Endothelial cell of umbilical vein (primary cell): ENCODE results near the gene BCL2. TPM values are rescaled to one million over a fixed set of nuclear protein-coding genes. Genes with fewer than 3 reads are reported as not detected.

Source experiments
- BruUV-seq: library from RNA; stranded (reverse); fragments of 400-500 nt; replicated peaks from 2 replicates; lab custom pipeline; 2021; lab: Mats Ljungman, UMichigan
- CTCF ChIA-PET: fragments of 300-600, 350-600 bp; sonication (Branson Sonifier 250); formaldehyde crosslinking; loops from one replicate; lab custom pipeline; 2021; ENCODE audit warnings: antibody characterized with exemption, inconsistent platforms; lab: Charles Lee
- POLR2A ChIA-PET: fragments of 300-600, 350-600 bp; sonication (Branson Sonifier 250); formaldehyde crosslinking; loops from one replicate; lab custom pipeline; 2021; ENCODE audit warnings: antibody characterized with exemption, inconsistent platforms; lab: Charles Lee
- DNase-seq: peaks from one replicate; pipeline ENCODE4 v3.0.0-alpha.2; 2011; ENCODE audit warnings: low read depth, low spot score
- FAIRE-seq: peaks from 2 replicates; lab custom pipeline; 2011; peaks lifted over from hg19 to GRCh38; lab: Jason Lieb, UNC
- H2AFZ ChIP-seq: 2 replicates; pipeline ENCODE4 v1.6.0; 2012; ENCODE audit warnings: low read depth, low read length, control low read depth, inconsistent platforms
- H3K27ac ChIP-seq: 2 replicates; pipeline ENCODE4 v1.5.1; 2011; ENCODE audit warnings: low read depth, mild to moderate bottlenecking, control low read depth, low read length, moderate library complexity; ENCODE audit not compliant: insufficient read depth
- H3K27me3 ChIP-seq, 2 experiments: 2 replicates each; pipeline versions ENCODE4 v1.6.0 to v1.6.1; 2011; ENCODE audit warnings: low read length in 2 of 2, mixed read lengths in 1 of 2; ENCODE audit not compliant: control insufficient read depth in 2 of 2, insufficient read depth in 2 of 2
- H3K36me3 ChIP-seq, 2 experiments: 2 replicates in 1 of 2; 3 replicates in 1 of 2; pipeline ENCODE4 v1.5.1; 2011; ENCODE audit warnings: low read length in 2 of 2, mild to moderate bottlenecking in 1 of 2, moderate library complexity in 1 of 2; ENCODE audit not compliant: control insufficient read depth in 2 of 2, insufficient read depth in 2 of 2; ENCODE audit errors: extremely low read depth in 1 of 2
- H3K4me1 ChIP-seq: 3 replicates; pipeline ENCODE4 v1.5.1; 2011; ENCODE audit warnings: mild to moderate bottlenecking, low read length; ENCODE audit not compliant: control insufficient read depth, insufficient read depth; ENCODE audit errors: extremely low read depth
- H3K4me2 ChIP-seq: 2 replicates; pipeline ENCODE4 v1.6.1; 2011; ENCODE audit warnings: low read length, control low read depth, mixed read lengths; ENCODE audit not compliant: insufficient read depth
- H3K4me3 ChIP-seq, 3 experiments: fragments of 200-600 bp in 1 of 3; sonication (generic), shearing (Covaris generic) in 1 of 3; replicated peaks in 1 of 3; 2 replicates each; pipeline ENCODE4 v1.5.1; 2011 to 2016; ENCODE audit warnings: control low read depth in 3 of 3, low read length in 3 of 3, mild to moderate bottlenecking in 2 of 3, inconsistent platforms in 1 of 3, low read depth in 1 of 3, moderate library complexity in 1 of 3; ENCODE audit not compliant: insufficient read depth in 1 of 3
- H3K79me2 ChIP-seq: 2 replicates; pipeline ENCODE4 v1.6.0; 2012; ENCODE audit warnings: low read length, inconsistent platforms; ENCODE audit not compliant: control insufficient read depth, insufficient read depth
- H3K9ac ChIP-seq: replicated peaks from 2 replicates; pipeline ENCODE3; 2011; ENCODE audit warnings: low read length, control low read depth; ENCODE audit not compliant: insufficient read depth; ENCODE audit errors: extremely low read depth
- H3K9me1 ChIP-seq: replicated peaks from 3 replicates; pipeline ENCODE4 v1.6.0; 2011; ENCODE audit warnings: mild to moderate bottlenecking, low read length; ENCODE audit not compliant: control insufficient read depth, insufficient read depth; ENCODE audit errors: extremely low read depth
- H3K9me3 ChIP-seq: replicated peaks from 2 replicates; pipeline ENCODE4 v1.5.1; 2012; ENCODE audit warnings: low read length, inconsistent platforms; ENCODE audit not compliant: control insufficient read depth, insufficient read depth
- H4K20me1 ChIP-seq: replicated peaks from 2 replicates; pipeline ENCODE3; 2011; ENCODE audit warnings: mild to moderate bottlenecking, low read length; ENCODE audit not compliant: control insufficient read depth, insufficient read depth; ENCODE audit errors: extremely low read depth
- EZH2 ChIP-seq: IDR thresholded peaks from 2 replicates; pipeline ENCODE4 v1.6.1; 2012; ENCODE audit warnings: borderline replicate concordance, low read depth, mild to moderate bottlenecking, moderate library complexity, low read length, inconsistent platforms; ENCODE audit not compliant: severe bottlenecking
- GATA2 ChIP-seq: IDR thresholded peaks from 2 replicates; pipeline ENCODE4 v1.7.0; 2011; ENCODE audit warnings: low read depth, mild to moderate bottlenecking, moderate library complexity, mixed read lengths, low read length; ENCODE audit not compliant: insufficient read length, insufficient read depth
- JUN ChIP-seq: IDR thresholded peaks from 2 replicates; pipeline ENCODE4 v1.6.1; 2011; ENCODE audit warnings: borderline replicate concordance, low read depth; ENCODE audit not compliant: insufficient read length, insufficient read depth
- MYC ChIP-seq: IDR thresholded peaks from one replicate; pipeline ENCODE4 v1.6.1; 2011; ENCODE audit warnings: mild to moderate bottlenecking, low read depth, low read length
- POLR2A ChIP-seq: IDR thresholded peaks from 2 replicates; pipeline ENCODE4 v1.6.1; 2012; ENCODE audit warnings: low read depth, mild to moderate bottlenecking, control low read depth, low read length
- POLR2AphosphoS5 ChIP-seq: IDR thresholded peaks from 2 replicates; pipeline ENCODE4 v1.6.1; 2012; ENCODE audit warnings: low read depth, mild to moderate bottlenecking, control low read depth, low read length, moderate library complexity; ENCODE audit not compliant: insufficient read depth
- dilution Hi-C: fragments of 300-500 bp; cut with MboI; formaldehyde crosslinking; loops from one replicate; pipeline ENCODE4 v1.15.0; 2019; ENCODE audit warnings: low sequenced_read_pairs; ENCODE audit not compliant: extremely low pct_ligation_motif_present
- intact Hi-C: fragments of 100-400 bp; cut with micrococcal nuclease; formaldehyde crosslinking; loops from one replicate; pipeline ENCODE4 v1.10.0; 2022
- polyA plus RNA-seq, 4 experiments: library from polyadenylated mRNA; depleted of rRNA in 3 of 4; stranded (reverse) in 3 of 4; unstranded in 1 of 4; fragments of >200 nt; gene quantifications; 2 replicates each; pipeline versions ENCODE4 v1.2.1 to v1.2.3, GENCODE V29; 2011 to 2012; ENCODE audit warnings: missing spikeins in 1 of 4
- total RNA-seq: library from RNA; stranded (reverse); gene quantifications from 2 replicates; pipeline ENCODE4 v1.2.3, GENCODE V29; 2021
- TF ChIP-seq, protein P1 (sequence below): IDR thresholded peaks from 2 replicates; pipeline ENCODE4 v1.6.1; 2011; ENCODE audit not compliant: insufficient read depth, insufficient read length

Gene BCL2
- total and polyA plus RNA-seq, 2 donors (not counting 3 experiments of a cell fraction or from before 2014, with no cell fraction given), result 0.35 to 5.0 TPM

DNA sequence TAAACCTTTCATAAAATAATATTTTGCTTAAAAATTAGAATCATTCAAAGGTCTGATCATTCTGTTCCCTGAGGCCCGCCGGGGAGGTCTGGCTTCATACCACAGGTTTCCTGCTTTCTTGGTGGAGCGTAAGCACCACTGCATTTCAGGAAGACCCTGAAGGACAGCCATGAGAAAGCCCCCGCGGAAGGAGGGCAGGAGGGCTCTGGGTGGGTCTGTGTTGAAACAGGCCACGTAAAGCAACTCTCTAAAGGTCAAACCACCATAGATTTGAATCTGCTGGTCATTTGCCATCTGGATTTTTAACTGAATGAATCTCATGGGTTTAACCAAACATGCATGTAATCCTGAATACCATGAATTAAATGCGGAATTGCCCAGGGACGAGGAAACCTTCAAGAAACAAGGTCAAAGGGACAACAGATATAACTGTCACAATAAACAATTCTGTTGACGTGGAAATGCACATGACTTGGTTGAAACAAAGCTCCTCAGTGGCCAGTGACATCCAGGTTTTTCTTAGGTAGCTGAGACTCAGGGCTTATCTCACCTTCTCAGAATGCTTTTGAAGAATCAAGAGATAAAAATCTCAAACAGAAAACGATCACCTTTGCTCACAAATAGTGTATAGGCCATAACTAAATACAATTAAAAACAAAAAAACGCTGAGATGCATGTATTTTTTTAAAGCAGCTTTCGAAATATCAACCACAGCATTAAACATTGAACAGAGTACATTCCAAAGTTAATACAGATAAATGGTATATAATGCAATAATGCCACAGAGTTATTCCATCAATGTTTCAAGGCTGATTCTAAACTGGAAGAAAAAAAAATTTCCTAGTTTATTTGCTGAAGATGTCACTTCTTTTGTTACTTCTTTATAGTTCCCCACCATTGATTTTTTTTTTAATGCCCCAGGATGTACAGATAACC, 193.2 kb downstream of the BCL2 start:
- Histone ChIP-seq H3K9me1 (no peaks in the 10 kb centered on the region), H3K36me3 (no peaks in the 10 kb centered on the region), H3K9me3 (no peaks in the 10 kb centered on the region), H3K4me2 (no peak overlapping the region), H3K4me1 (no peaks in the 10 kb centered on the region), H3K9ac (no peak overlapping the region), H3K27ac (no peak overlapping the region), H2AFZ (no peak overlapping the region), H3K4me3 (no peak overlapping the region), H3K79me2 (no peaks in the 10 kb centered on the region), H4K20me1 (no peaks in the 10 kb centered on the region), H3K27me3 (peaks cover 2 to 12% of the 10 kb centered on the region in 2 experiments)
- POLR2A ChIA-PET, result no interaction called here
- no peak for TF ChIP-seq POLR2AphosphoS5
- TF ChIP-seq, protein P1, sequence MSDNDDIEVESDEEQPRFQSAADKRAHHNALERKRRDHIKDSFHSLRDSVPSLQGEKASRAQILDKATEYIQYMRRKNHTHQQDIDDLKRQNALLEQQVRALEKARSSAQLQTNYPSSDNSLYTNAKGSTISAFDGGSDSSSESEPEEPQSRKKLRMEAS, result no peak
- no peak for TF ChIP-seq MYC
- no peak for TF ChIP-seq GATA2
- no peak for TF ChIP-seq EZH2
- no peak for TF ChIP-seq POLR2A
- FAIRE-seq (no peak), DNase-seq (no peak)
- no TSS peak for BruUV-seq
- CTCF ChIA-PET, result interaction anchor here (1.0 kb wide), 1 partner anchor 197 kb away, joined by 3 read pairs; no protein-coding TSS in a partner anchor
- dilution Hi-C loops (no loop called here), intact Hi-C loops (no loop called here)

GRCh38 chr18:63120620-63121019, 198.9 kb downstream of the BCL2 start:
- intact Hi-C loops, result no loop called here

More at GRCh38 chr18:63120620-63121019, 198.9 kb downstream of the BCL2 start:
- Histone ChIP-seq H3K36me3 (no peaks in the 10 kb centered on the region), H3K4me3 (no peak overlapping the region), H2AFZ (no peak overlapping the region), H3K79me2 (no peaks in the 10 kb centered on the region), H3K4me1 (no peaks in the 10 kb centered on the region), H3K27me3 (peaks cover 7 to 47% of the 10 kb centered on the region in 2 experiments), H4K20me1 (no peaks in the 10 kb centered on the region), H3K9ac (no peak overlapping the region), H3K27ac (no peak overlapping the region), H3K4me2 (no peak overlapping the region), H3K9me3 (no peaks in the 10 kb centered on the region), H3K9me1 (no peaks in the 10 kb centered on the region)
- POLR2A ChIA-PET, result no interaction called here
- no TSS peak for BruUV-seq
- dilution Hi-C loops, result no loop called here
- no peak for DNase-seq
- no peak for FAIRE-seq
- TF ChIP-seq MYC (no peak), EZH2 (no peak), JUN (no peak)
- TF ChIP-seq, protein P1, result no peak
- CTCF ChIA-PET, result interaction anchor here (0.7 to 1.7 kb wide), 8 partner anchors 11 to 319 kb away, joined by 3 to 24 read pairs (median 7); no protein-coding TSS in a partner anchor
